HG02623 (cell line): ENCODE measurements around the gene ACY1.

ENCODE experiments used
- ATAC-seq: cut with Tn5 transposase; IDR thresholded peaks from one replicate; pipeline ENCODE4 v1.9.1; 2021; ENCODE audit warnings: moderate library complexity; ENCODE audit not compliant: unreplicated experiment

The ACY1 gene

GRCh38 chr3:51945926-51946705 is 37.2 kb upstream of the ACY1 start:
- no peak for ATAC-seq

GRCh38 chr3:51946796-51947195 is 36.5 kb upstream of the ACY1 start:
- ATAC-seq: no peak

- no peak for ATAC-seq
Observed at GRCh38 chr3:51947215-51947900, 36.0 kb upstream of the ACY1 start.

GRCh38 chr3:51948016-51948580 is 35.2 kb upstream of the ACY1 start:
- ATAC-seq: no peak

- ATAC-seq: no peak
Observed at GRCh38 chr3:51949121-51949520, 34.2 kb upstream of the ACY1 start.

- no peak for ATAC-seq
Observed at GRCh38 chr3:51950899-51951298, 32.4 kb upstream of the ACY1 start.

GRCh38 chr3:51953445-51953844 is 29.9 kb upstream of the ACY1 start:
- no peak for ATAC-seq

GRCh38 chr3:51954105-51954504 is 29.2 kb upstream of the ACY1 start:
- no peak for ATAC-seq

GRCh38 chr3:51954713-51955112 is 28.6 kb upstream of the ACY1 start:
- ATAC-seq: no peak

GRCh38 chr3:51955175-51955892 is 28.0 kb upstream of the ACY1 start, which contains the start of gene GPR62:
Gene GPR62 (plus strand): TSS chr3:51955381. CDS start chr3:51955653, 272 bp downstream.
- no peak for ATAC-seq

GRCh38 chr3:51955893-51956770 is 27.2 kb upstream of the ACY1 start:
- ATAC-seq: no peak

- no peak for ATAC-seq
Observed at GRCh38 chr3:51957520-51958205, 25.7 kb upstream of the ACY1 start.

GRCh38 chr3:51958603-51959521 is 24.5 kb upstream of the ACY1 start:
- no peak for ATAC-seq

GRCh38 chr3:51959651-51960050 is 23.7 kb upstream of the ACY1 start:
- no peak for ATAC-seq

GRCh38 chr3:51960386-51960785 is 22.9 kb upstream of the ACY1 start:
- ATAC-seq: no peak

- ATAC-seq: no peak
Observed at GRCh38 chr3:51961011-51961410, 22.3 kb upstream of the ACY1 start.

GRCh38 chr3:51961602-51962569 is 21.4 kb upstream of the ACY1 start:
- ATAC-seq: no peak
